ENCODE measurements around the gene AMOTL1.

DNA sequence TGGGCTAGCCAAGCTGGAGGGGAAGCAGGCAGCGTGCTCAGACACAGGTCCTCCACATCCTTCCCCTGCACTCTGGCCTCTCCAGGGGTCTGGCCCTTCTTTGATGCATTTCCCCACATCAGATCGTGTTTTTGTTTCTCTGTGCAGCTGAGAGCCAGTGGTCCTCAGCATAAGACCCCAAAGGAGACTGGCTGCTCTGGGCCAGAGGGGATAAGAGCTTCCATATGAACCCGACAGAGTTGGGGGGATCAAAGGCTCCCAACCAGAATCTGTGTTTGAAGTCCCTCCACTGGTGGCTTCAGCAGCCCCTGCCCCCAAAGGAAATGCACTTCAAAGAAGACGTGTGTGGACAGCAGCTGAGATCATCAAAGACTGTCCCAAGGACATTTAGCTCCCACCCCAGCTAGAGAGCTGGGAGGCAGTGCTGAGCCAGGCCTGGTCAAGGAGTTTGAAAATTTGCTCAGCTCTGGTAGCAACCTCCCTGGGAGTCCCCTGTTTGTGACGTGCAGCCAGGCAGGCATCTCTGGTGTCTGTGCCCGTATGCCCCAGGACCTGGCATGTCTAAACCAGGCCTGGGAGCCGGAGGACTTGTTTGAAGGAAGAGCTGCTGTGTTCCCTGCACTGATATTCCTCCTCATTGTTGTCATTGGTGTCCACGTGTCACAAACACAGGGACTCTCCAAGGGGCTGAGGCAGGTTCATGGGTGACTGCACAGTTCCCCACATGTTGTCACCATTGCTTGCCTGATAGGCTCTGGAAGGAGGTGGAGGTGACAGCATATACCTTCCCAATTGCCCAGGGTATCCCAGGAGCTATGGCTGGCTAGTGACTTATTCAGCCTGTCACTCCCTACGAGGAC is 99.0 kb downstream of the AMOTL1 start:
- no peak for TF ChIP-seq CEBPB (IDR thresholded peaks at IDR 0.05)
- TF ChIP-seq, protein P1, sequence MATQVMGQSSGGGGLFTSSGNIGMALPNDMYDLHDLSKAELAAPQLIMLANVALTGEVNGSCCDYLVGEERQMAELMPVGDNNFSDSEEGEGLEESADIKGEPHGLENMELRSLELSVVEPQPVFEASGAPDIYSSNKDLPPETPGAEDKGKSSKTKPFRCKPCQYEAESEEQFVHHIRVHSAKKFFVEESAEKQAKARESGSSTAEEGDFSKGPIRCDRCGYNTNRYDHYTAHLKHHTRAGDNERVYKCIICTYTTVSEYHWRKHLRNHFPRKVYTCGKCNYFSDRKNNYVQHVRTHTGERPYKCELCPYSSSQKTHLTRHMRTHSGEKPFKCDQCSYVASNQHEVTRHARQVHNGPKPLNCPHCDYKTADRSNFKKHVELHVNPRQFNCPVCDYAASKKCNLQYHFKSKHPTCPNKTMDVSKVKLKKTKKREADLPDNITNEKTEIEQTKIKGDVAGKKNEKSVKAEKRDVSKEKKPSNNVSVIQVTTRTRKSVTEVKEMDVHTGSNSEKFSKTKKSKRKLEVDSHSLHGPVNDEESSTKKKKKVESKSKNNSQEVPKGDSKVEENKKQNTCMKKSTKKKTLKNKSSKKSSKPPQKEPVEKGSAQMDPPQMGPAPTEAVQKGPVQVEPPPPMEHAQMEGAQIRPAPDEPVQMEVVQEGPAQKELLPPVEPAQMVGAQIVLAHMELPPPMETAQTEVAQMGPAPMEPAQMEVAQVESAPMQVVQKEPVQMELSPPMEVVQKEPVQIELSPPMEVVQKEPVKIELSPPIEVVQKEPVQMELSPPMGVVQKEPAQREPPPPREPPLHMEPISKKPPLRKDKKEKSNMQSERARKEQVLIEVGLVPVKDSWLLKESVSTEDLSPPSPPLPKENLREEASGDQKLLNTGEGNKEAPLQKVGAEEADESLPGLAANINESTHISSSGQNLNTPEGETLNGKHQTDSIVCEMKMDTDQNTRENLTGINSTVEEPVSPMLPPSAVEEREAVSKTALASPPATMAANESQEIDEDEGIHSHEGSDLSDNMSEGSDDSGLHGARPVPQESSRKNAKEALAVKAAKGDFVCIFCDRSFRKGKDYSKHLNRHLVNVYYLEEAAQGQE (IDR thresholded peaks at IDR 0.05; ENCODE audit: low read depth) = no peak
- TF ChIP-seq EP300 (IDR thresholded peaks at IDR 0.05; ENCODE audit: borderline replicate concordance) = no peak
- TF ChIP-seq RAD21 (IDR thresholded peaks at IDR 0.05; ENCODE audit: low read depth) = no peak
- TF ChIP-seq NFIC (IDR thresholded peaks at IDR 0.05) = no peak
- TF ChIP-seq, protein P2, sequence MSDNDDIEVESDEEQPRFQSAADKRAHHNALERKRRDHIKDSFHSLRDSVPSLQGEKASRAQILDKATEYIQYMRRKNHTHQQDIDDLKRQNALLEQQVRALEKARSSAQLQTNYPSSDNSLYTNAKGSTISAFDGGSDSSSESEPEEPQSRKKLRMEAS (IDR thresholded peaks at IDR 0.05) = no peak
- TF ChIP-seq CREB1 (IDR thresholded peaks at IDR 0.05; ENCODE audit: low read depth) = no peak
- no peak for TF ChIP-seq TEAD4 (IDR thresholded peaks at IDR 0.05)
- TF ChIP-seq YY1 (IDR thresholded peaks at IDR 0.05; ENCODE audit: low read depth) = no peak
- TF ChIP-seq TCF12 (IDR thresholded peaks at IDR 0.05; ENCODE audit: low read depth) = no peak
- no peak for TF ChIP-seq EGR1 (IDR thresholded peaks at IDR 0.05)
- TF ChIP-seq FOXM1 (IDR thresholded peaks at IDR 0.05; ENCODE audit: borderline replicate concordance, low read depth) = no peak
- TF ChIP-seq TAF1 (IDR thresholded peaks at IDR 0.05; ENCODE audit: low read depth) = no peak
